Mammary epithelial cell (primary cell): ENCODE data around the gene ZNF91.

Experiments
- EZH2 ChIP-seq: IDR thresholded peaks from 2 replicates; pipeline ENCODE4 v1.6.1; 2012; ENCODE audit warnings: low read length, inconsistent platforms, borderline replicate concordance
- TF ChIP-seq, protein P1 (sequence below), 2 donors: IDR thresholded peaks in 1 of 2; conservative IDR thresholded peaks in 1 of 2; 2 replicates each; pipeline ENCODE4 v1.5.1; 2011 to 2012; ENCODE audit warnings: inconsistent platforms in 2 of 2, low read length in 2 of 2, mild to moderate bottlenecking in 2 of 2, control low read depth in 1 of 2, low read depth in 1 of 2; ENCODE audit not compliant: insufficient read depth in 1 of 2; ENCODE audit errors: extremely low read depth in 1 of 2

DNA sequence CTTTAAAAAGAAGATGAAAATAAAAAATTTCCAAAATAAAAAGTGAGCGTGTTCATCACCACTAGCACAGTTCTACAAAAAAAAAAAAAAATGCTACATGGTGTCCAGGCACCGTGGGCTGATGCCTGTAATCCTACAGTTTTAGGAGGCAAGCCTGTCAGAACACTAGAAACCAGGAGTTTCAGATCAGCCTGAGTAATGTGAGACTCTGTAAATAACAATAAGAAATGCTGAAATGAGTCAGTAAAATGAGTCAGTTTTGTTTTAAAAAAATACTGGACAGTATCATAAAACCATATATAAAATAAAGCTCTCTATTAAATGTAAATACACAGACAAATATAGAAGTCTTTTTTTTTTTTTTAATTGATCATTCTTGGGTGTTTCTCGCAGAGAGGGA is 30.0 kb downstream of the ZNF91 start:
- TF ChIP-seq, protein P1, sequence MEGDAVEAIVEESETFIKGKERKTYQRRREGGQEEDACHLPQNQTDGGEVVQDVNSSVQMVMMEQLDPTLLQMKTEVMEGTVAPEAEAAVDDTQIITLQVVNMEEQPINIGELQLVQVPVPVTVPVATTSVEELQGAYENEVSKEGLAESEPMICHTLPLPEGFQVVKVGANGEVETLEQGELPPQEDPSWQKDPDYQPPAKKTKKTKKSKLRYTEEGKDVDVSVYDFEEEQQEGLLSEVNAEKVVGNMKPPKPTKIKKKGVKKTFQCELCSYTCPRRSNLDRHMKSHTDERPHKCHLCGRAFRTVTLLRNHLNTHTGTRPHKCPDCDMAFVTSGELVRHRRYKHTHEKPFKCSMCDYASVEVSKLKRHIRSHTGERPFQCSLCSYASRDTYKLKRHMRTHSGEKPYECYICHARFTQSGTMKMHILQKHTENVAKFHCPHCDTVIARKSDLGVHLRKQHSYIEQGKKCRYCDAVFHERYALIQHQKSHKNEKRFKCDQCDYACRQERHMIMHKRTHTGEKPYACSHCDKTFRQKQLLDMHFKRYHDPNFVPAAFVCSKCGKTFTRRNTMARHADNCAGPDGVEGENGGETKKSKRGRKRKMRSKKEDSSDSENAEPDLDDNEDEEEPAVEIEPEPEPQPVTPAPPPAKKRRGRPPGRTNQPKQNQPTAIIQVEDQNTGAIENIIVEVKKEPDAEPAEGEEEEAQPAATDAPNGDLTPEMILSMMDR (conservative IDR thresholded peaks at IDR 0.05 in 1 of 2, IDR thresholded peaks at IDR 0.05 in 1 of 2; ENCODE audit: extremely low read depth in 1 of 2, insufficient read depth in 1 of 2, low read depth in 1 of 2, low read length in 2 of 2), result no peak
- TF ChIP-seq EZH2, result no peak
